KG1 (cell line): ENCODE measurements around the gene MYO19.
A peak's percentile ranks its signal among the peaks of the same experiment; 100 is the strongest.
"Not testable (repeated sequence)": the region's sequence is repeated elsewhere in the genome, so short reads cannot be mapped to it uniquely, and the experiment has no call there.

Source experiments
- DNase-seq: peaks from one replicate; lab custom pipeline; 2025; lab: John Stamatoyannopoulos, UW

The MYO19 gene

GRCh38 chr17:36533935-36534839 is 481 bp downstream of the MYO19 start:
- peak; percentile 78 for DNase-seq

DNA sequence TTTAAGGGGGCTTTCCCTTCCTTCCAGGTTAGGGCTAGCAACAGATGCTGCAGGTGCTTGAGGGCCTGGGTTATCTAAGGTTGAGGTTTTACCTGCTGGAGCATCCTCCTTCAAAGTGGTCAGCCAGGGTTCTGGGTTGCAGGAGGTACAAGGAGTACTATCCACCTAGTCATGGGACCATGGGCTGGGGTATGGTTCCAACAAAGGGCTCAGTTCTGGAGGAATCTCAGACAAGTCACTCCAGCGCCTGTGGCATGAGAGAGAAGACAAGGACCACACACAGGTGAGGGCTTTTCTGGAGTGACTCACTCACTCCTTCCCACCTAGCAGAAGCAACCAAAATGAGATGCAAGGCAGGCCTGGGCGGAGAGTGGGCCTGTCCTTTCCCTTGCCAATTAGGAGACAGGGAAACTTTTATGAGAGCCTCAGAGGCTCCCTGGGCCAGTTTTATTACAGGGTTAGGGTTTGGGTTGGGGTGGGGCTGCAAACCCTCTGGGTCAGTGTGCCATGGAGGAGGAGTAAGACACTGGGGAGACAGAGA is 2.2 kb downstream of the MYO19 start:
- no peak for DNase-seq

DNA sequence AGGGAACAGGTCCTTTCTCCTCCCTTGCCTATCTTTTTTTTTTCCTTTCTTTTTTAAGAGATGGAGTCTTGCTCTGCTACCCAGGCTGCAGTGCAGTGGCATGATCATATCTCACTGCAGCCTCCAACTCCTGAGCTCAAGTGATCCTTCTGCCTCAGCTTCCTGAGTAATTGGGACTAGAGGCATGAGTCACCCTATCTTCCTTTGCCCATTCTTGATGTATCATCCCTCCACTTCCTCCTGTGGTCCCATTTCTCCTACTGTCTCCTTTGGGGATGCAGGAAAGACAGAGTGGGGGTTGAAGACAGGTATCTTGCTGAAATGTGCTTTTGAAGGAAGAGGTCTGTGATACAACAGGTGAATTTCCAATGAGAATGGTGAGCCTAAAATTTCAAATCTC is 5.5 kb downstream of the MYO19 start:
- DNase-seq = no peak

- no peak for DNase-seq
These were observed 6.9 kb downstream of the MYO19 start for GRCh38 chr17:36527621-36528250.

DNA sequence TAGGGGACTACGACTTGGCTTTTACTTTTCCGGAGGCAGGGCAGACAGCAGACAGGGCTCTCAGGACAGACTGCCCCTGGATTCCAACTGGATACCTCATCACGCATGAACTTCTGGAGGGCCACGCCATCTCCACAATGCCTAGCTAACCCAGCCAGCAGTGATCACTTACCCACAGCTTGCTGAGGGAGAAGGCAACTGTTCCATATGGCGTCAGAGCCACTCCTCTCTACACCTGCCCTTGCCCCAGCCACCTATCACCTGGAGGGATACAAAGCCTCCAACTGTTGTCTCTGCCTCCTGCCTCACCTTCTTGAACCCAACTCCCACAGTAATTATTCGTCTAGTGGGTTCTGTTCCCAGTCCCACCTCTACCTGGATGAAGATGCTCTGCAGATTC is 8.8 kb downstream of the MYO19 start:
- no peak for DNase-seq

DNA sequence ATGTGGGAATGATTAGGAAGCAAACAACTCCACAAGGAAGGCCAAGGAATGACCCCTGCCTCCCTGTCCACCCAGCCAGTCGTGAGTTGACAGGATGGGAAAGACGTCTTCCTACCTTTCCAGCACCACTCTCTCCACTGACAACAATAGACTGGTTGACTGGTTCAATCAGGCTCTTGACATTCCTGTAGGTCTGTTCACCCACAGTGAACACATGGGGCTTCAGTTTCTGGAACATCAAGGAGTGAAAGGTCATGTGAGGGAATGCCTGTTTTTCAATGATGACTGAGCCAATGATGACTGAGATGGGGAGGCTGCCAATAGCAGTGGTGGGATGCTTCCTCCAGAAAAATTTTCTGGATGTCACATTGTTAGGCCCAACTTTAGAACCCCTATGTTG is 9.6 kb downstream of the MYO19 start:
- no peak for DNase-seq

DNA sequence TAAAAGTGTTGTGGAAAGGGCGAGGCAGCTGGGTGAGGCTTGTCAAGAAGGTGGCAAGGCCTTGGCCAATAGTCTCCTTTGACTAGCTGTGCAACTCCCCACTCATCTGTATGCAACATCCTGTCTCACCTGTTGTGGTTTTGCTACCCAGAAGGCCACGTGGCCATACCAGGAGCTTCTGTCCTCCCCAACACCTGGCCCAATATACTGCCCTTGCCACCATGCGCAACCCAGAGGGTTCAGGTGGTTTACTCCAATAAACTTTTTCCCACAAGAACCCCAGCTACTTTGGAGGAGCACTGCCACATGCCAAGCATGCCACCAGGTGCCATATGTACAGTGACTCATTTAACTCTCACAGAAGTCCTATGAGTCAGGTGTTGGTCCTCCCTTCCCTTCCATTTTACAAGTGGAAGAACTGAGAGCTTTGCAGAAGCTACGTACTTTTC is 10.2 kb downstream of the MYO19 start:
- DNase-seq = no peak

- DNase-seq = no peak
These were observed 11.6 kb downstream of the MYO19 start for GRCh38 chr17:36523113-36523512.

GRCh38 chr17:36515837-36516236 is 18.8 kb downstream of the MYO19 start:
- DNase-seq = no peak

DNA sequence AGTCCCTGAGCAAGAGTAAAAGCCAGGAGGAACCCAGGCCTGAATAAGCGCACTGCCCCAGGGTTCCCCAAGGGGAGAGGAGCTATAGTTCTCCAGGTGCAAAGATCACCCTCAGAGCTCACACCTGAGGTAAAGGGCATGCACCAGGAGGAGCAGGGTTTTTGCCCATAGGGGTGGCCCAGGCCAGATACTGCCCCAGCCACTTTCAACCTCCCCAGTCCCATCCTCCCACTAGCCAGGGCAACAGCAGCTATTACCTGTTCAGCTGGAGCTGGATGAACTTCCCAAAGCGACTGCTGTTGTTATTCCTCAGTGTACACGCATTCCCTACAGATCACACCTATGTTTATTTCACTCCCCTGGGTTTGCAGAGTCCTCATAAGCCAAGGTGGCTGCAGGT is 19.8 kb downstream of the MYO19 start:
- no peak for DNase-seq

- DNase-seq = no peak
These were observed 22.0 kb downstream of the MYO19 start for GRCh38 chr17:36512641-36513040.

- DNase-seq = no peak
These were observed 23.5 kb downstream of the MYO19 start for GRCh38 chr17:36511216-36511615.

- no peak for DNase-seq
These were observed 24.0 kb downstream of the MYO19 start for GRCh38 chr17:36510636-36511035.

DNA sequence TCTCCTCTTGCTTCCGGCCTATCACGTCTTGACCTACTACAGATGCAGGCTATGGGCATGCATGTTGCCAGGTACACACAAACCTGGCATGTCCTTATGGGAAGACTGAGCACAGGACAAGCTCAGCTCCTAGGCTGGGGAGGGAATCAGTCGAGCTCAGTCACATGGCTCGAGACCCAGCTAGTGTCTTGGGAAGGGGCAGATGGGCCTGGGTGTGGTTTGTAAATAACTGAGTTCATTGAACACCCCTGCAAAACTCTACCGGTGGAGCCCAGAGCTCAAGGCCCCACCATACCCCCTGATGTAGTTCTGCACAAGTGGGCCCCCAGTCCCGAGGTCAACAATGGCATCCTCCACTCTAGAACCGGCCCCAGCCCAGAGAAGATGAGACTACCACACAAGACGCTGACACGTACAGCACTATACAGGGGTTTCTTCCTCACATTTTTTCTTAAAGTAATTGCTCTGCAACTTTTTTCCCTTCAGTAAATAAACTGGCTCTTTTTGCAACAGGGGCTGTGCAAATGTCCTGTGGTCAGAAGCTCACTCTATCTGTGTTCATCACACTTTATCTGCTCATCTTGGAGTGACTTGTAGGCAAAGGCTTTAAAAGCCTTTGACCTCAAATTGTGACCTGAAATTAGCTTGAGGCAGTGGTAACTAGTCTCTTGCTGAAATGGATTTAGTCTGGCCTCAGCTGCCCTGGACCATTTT is 25.2 kb downstream of the MYO19 start:
- DNase-seq = no peak

- not testable (repeated sequence) for DNase-seq
These were observed 26.2 kb downstream of the MYO19 start for GRCh38 chr17:36508439-36508838.

DNA sequence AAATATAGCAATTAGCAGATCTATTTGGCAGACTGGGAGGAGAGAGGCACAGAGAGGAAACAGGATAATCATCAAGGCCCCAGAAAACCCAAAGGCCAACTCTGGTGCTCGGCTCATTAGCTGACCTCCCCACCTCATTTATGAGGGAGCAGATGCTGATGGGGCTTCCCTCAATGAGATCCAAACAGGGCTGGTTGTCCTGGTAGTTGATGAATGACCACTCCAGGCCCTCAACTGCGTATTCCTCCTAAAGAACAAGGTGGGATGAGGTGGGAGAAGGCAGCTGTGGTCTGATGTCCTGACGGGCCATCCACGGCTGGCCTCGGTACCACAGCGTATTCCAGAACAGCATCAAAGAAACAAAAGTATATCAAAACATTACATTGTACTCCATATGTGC is 27.4 kb downstream of the MYO19 start:
- DNase-seq = no peak

GRCh38 chr17:36506831-36507230 is 27.8 kb downstream of the MYO19 start:
- DNase-seq = no peak

GRCh38 chr17:36506249-36506826 is 28.3 kb downstream of the MYO19 start:
- no peak for DNase-seq

DNA sequence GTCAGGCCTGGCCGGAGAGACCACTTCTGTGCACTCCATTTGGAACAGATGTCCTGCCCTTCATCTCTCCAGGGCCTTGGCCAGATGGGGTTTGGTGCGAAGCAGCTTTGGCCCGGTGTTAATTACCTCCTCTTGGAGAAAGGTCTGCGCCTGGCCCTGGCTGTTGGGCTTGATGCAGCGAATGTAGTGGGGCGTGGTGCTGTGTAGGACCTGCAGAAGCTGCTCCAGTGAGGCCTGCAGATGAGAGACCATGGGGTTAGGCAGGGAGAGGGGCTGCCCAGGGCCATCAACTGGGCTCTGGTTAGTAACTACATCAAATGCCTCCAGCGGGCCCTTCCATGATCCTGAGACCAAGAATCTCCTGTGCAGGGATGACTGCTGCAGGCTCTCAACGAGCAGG is 29.5 kb downstream of the MYO19 start:
- DNase-seq = no peak

- DNase-seq = no peak
These were observed 30.5 kb downstream of the MYO19 start for GRCh38 chr17:36504156-36504545.

DNA sequence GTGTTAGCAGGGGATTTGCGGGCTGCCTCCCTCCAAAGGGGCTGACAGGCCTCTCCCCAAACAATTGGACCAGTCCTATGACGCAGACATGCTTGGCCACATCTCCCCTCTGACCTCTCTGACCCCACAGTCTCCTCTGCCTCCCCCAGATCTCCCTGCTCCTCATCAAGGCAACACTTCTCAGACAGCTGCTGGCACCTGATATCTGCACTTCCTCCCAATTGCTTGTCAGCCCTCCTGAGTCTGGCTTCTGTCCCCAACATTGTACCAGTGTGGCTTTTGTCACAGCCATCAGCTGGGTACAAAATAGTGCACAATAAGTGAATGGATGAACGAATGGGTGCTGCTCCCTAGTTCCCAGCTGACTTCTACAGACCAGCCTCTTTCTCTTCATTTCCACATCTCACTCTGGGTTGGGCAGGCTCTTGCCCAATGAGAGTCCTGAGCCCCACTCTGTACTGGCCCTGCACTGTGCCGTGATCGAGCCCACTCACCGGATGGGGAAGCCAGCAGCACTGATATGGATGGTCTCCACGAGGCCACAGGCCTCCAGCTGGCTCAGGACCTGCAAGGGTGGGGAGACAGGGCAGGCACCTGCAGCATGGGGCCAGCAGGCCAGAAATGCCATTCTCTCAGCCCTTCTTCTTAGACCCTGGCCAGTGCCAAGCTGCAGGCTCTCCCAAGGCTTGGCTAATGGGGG is 31.1 kb downstream of the MYO19 start:
- no peak for DNase-seq

DNA sequence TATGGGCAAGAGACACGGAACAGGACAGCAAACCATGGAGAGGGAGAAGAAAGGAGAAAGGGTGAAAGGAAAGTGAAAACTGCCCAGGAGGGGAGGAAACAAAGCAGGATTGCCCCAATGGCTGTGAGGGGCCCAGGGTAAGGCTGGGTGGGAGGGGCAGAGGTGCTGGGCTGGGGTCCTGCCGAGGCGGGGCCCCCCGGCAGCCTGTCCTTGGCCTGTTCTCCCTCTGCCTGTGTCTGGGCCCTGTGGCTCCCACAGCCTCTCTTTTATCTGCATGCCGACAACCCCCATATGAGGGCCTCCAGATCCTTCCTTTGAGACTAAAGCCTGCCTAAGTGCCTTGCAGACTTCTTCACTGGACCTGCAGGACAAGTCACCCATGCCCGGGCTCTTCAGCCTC is 32.7 kb downstream of the MYO19 start:
- no peak for DNase-seq
